ENCODE data around the gene SYNJ1.
A peak's percentile ranks its signal among the peaks of the same experiment; 100 is the strongest.
"Not testable (repeated sequence)": the region's sequence is repeated elsewhere in the genome, so short reads cannot be mapped to it uniquely, and the experiment has no call there.

Gene SYNJ1

GRCh38 chr21:32690085-32690484 lies 37.7 kb downstream of the SYNJ1 start:
- no peak for DNase-seq (ENCODE audit: low read depth)

GRCh38 chr21:32687643-32688345 lies 40.0 kb downstream of the SYNJ1 start:
- DNase-seq (ENCODE audit: low read depth): no peak

- no peak for DNase-seq (ENCODE audit: low read depth)
Measured at GRCh38 chr21:32682696-32683474, 44.9 kb downstream of the SYNJ1 start.

- no peak for DNase-seq (ENCODE audit: low read depth)
Measured at GRCh38 chr21:32674731-32675130, 53.1 kb downstream of the SYNJ1 start.

GRCh38 chr21:32674038-32674437 lies 53.8 kb downstream of the SYNJ1 start:
- DNase-seq (ENCODE audit: low read depth): no peak

- no peak for DNase-seq (ENCODE audit: low read depth)
Measured at GRCh38 chr21:32666258-32666657, 61.6 kb downstream of the SYNJ1 start.

GRCh38 chr21:32664095-32664494 lies 63.7 kb downstream of the SYNJ1 start:
- not testable (repeated sequence) for DNase-seq (ENCODE audit: low read depth)

GRCh38 chr21:32661981-32662380 lies 65.8 kb downstream of the SYNJ1 start:
- not testable (repeated sequence) for DNase-seq (ENCODE audit: low read depth)

- DNase-seq (ENCODE audit: low read depth): not testable (repeated sequence)
Measured at GRCh38 chr21:32661026-32661782, 66.6 kb downstream of the SYNJ1 start.

- DNase-seq (ENCODE audit: low read depth): no peak
Measured at GRCh38 chr21:32658524-32658923, 69.3 kb downstream of the SYNJ1 start.

GRCh38 chr21:32653326-32653901 lies 74.4 kb downstream of the SYNJ1 start:
- DNase-seq (ENCODE audit: low read depth): no peak

- no peak for DNase-seq (ENCODE audit: low read depth)
Measured at GRCh38 chr21:32648165-32648564, 79.6 kb downstream of the SYNJ1 start.

- no peak for DNase-seq (ENCODE audit: low read depth)
Measured at GRCh38 chr21:32645261-32646182, 82.3 kb downstream of the SYNJ1 start.

GRCh38 chr21:32641710-32642698 lies 85.8 kb downstream of the SYNJ1 start:
- no peak for DNase-seq (ENCODE audit: low read depth)

- DNase-seq (ENCODE audit: low read depth): peak; percentile 82
Measured at GRCh38 chr21:32626621-32627196, 101.1 kb downstream of the SYNJ1 start.

- DNase-seq (ENCODE audit: low read depth): not testable (repeated sequence)
Measured at GRCh38 chr21:32618218-32618617, 109.6 kb downstream of the SYNJ1 start.

- DNase-seq (ENCODE audit: low read depth): no peak
Measured at GRCh38 chr21:32613436-32614043, 114.3 kb downstream of the SYNJ1 start.

GRCh38 chr21:32612999-32613337 lies 114.8 kb downstream of the SYNJ1 start:
- DNase-seq (ENCODE audit: low read depth): no peak
